ENCODE results near the gene CKLF.

DNA sequence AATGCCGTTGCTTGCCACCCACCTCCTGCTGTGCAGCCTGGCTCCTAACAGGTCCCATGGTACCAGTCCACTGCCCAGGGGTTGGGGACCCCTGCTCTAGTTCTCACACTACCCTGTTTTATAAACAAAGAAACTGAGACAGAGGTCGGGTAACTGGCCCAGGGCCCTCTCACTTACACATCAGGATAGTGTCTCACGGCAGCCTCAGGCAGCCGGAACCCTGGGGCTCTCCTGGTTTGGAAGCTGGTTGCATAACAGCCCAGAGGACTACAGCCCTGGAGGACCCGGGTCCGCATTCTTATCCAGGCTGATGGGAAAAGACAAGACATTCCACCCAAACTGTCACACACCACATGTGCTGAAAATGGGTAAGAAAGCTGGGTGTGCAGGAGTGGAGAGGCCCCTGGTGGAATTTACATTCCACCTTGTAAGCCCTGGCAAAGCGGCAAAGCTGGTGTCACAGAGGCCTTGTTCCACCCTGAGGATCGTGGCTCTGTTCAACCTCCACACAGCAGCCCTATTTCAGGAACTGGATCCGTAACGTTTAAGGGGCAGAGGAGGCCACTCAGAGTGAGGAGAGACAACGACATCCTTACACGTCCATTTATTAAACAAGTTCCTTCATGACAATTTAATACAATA lies 61.9 kb downstream of the CKLF start:
- TF ChIP-seq EZH2 (IDR thresholded peaks at IDR 0.05; ENCODE audit: borderline replicate concordance, low read length) (no peak), CTCF (IDR thresholded peaks at IDR 0.05; ENCODE audit: low read length) (no peak)
